ENCODE measurements around the gene LSR. TPM values are rescaled to one million over a fixed set of nuclear protein-coding genes. Genes with fewer than 3 reads are reported as not detected.
A peak's percentile ranks its signal among the peaks of the same experiment; 100 is the strongest.

Gene LSR
- total and polyA plus RNA-seq, 2 experiments from 2014 or later: 116 to 212 TPM

GRCh38 chr19:35269438-35270117 is 20.8 kb downstream of the LSR start:
- Histone ChIP-seq H3F3A (replicated peaks; ENCODE audit: low read depth) (peaks cover 12% of the 10 kb centered on the region), H3K9me2 (ENCODE audit: insufficient read depth) (no peaks in the 10 kb centered on the region), H3K36me3 (ENCODE audit: insufficient read depth) (peaks cover 7% of the 10 kb centered on the region; the same call in 1 of the 2 replicates), H3K4me2 (peak overlapping the region; percentile 80), H2AFZ (no peak overlapping the region), H3K4me3 (peak overlapping the region; percentile 58), H3K4me1 (ENCODE audit: insufficient read depth) (peaks cover 7% of the 10 kb centered on the region; the same call in 1 of the 2 replicates), H3K79me2 (replicated peaks; ENCODE audit: insufficient read depth) (no peaks in the 10 kb centered on the region), H3K27me3 (ENCODE audit: insufficient read depth) (no peaks in the 10 kb centered on the region), H4K20me1 (replicated peaks; ENCODE audit: insufficient read depth) (peaks cover 9% of the 10 kb centered on the region; the same call in 1 of the 2 replicates), H3K27ac (ENCODE audit: low read depth) (no peak overlapping the region)
- Mint-ChIP-seq H3K9me3 (no peaks in the 10 kb centered on the region; the same call in 2 of the 3 replicates), H3K27ac (no peak overlapping the region), H3K4me3 (peak overlapping the region; percentile 66), H3K36me3 (ENCODE audit: low read depth) (peaks cover 66% of the 10 kb centered on the region), H3K27me3 (ENCODE audit: insufficient read depth, low read depth, poor library complexity) (peaks cover 28% of the 10 kb centered on the region), H3K4me1 (peaks cover 11% of the 10 kb centered on the region)
- TF ChIP-seq ETS1 (IDR thresholded peaks at IDR 0.05): no peak
- no peak for TF ChIP-seq NANOG (IDR thresholded peaks at IDR 0.05; ENCODE audit: borderline replicate concordance)
- peak; percentile 39 for TF ChIP-seq POLR2AphosphoS5 (IDR thresholded peaks at IDR 0.05; ENCODE audit: low read depth)
- TF ChIP-seq EZH2 (IDR thresholded peaks at IDR 0.05; ENCODE audit: low read depth, unreplicated experiment): no peak
- no peak for TF ChIP-seq ZNF462 (CRISPR knock-in tag; IDR thresholded peaks at IDR 0.05)
- no peak for TF ChIP-seq EZH2phosphoT487 (IDR thresholded peaks at IDR 0.05; ENCODE audit: unreplicated experiment)
- TF ChIP-seq STAT1 (IDR thresholded peaks at IDR 0.05; ENCODE audit: unreplicated experiment): no peak
- no peak for TF ChIP-seq ZNF331 (CRISPR knock-in tag; IDR thresholded peaks at IDR 0.05; ENCODE audit: low read depth)
- 0 out of 2 replicates have a peak, but pooled peaks have one; percentile 24 for TF ChIP-seq CREB1 (CRISPR knock-in tag; IDR thresholded peaks at IDR 0.05; ENCODE audit: low read depth)
- peak in 1 of 2 experiments; percentile 69; a peak in 3 of 4 replicates for TF ChIP-seq CTCF (conservative IDR thresholded peaks at IDR 0.05; ENCODE audit: low read depth in 2 of 2)
- no peak for TF ChIP-seq ZNF114 (CRISPR knock-in tag; IDR thresholded peaks at IDR 0.05)
- no peak for TF ChIP-seq JUNB (IDR thresholded peaks at IDR 0.05; ENCODE audit: unreplicated experiment)
- no peak for TF ChIP-seq REST (IDR thresholded peaks at IDR 0.05; ENCODE audit: unreplicated experiment)
- peak; percentile 69 for ATAC-seq
- peak; percentile 89 for DNase-seq (ENCODE audit: low spot score)
